ENCODE measurements around the gene CERS6. TPM values are rescaled to one million over a fixed set of nuclear protein-coding genes. Genes with fewer than 3 reads are reported as not detected.
A peak's percentile ranks its signal among the peaks of the same experiment; 100 is the strongest.

Gene CERS6
- total and polyA plus RNA-seq, 4 donors: 4.3 to 25.8 (median 13.6) TPM

GRCh38 chr2:168432565-168433186 is 23.4 kb upstream of the CERS6 start:
- Histone ChIP-seq H3K4me1 (ENCODE audit: control insufficient read depth in 5 of 5, insufficient read depth in 5 of 5, low read length in 5 of 5) (peaks cover 0 to 5% (median 2%) of the 10 kb centered on the region in 5 donors), H3K36me3 (ENCODE audit: control insufficient read depth in 4 of 4, insufficient read depth in 4 of 4, low read length in 4 of 4) (no peaks in the 10 kb centered on the region), H3K9ac (ENCODE audit: insufficient read depth in 1 of 2, low read length in 2 of 2) (no peak overlapping the region), H3K27me3 (ENCODE audit: control insufficient read depth in 3 of 3, insufficient read depth in 3 of 3, low read length in 2 of 3) (no peaks in the 10 kb centered on the region), H3K9me3 (ENCODE audit: control insufficient read depth in 4 of 4, insufficient read depth in 3 of 4, low read length in 3 of 4) (no peaks in the 10 kb centered on the region), H3K4me3 (no peak overlapping the region), H3K27ac (ENCODE audit: low read depth in 1 of 2, low read length in 1 of 2) (no peak overlapping the region)
- ATAC-seq (ENCODE audit: insufficient read depth, low FRiP score) (no peak), DNase-seq (no peak)
- 57 to 64% methylated on average over 3 of the region's 3 CpGs for WGBS, 2 donors
- no peak for TF ChIP-seq CTCF (IDR thresholded peaks at IDR 0.05; ENCODE audit: control extremely low read depth, extremely low read depth)

- no peaks in the 10 kb centered on the region for H3K27me3 ChIP-seq (ENCODE audit: control insufficient read depth in 3 of 3, insufficient read depth in 3 of 3, low read length in 2 of 3)
- no peak overlapping the region for H3K27ac ChIP-seq (ENCODE audit: low read depth in 1 of 2, low read length in 1 of 2)
- WGBS, 2 donors: 67 to 84% methylated on average over 2 of the region's 2 CpGs
- DNase-seq (no peak), ATAC-seq (ENCODE audit: insufficient read depth, low FRiP score) (no peak)
- no peaks in the 10 kb centered on the region for H3K9me3 ChIP-seq (ENCODE audit: control insufficient read depth in 4 of 4, insufficient read depth in 3 of 4, low read length in 3 of 4)
- H3K4me3 ChIP-seq: no peak overlapping the region
- no peaks in the 10 kb centered on the region for H3K36me3 ChIP-seq (ENCODE audit: control insufficient read depth in 4 of 4, insufficient read depth in 4 of 4, low read length in 4 of 4)
- TF ChIP-seq CTCF (IDR thresholded peaks at IDR 0.05; ENCODE audit: control extremely low read depth, extremely low read depth): no peak
- peaks cover 0 to 5% (median 2%) of the 10 kb centered on the region in 5 donors for H3K4me1 ChIP-seq (ENCODE audit: control insufficient read depth in 5 of 5, insufficient read depth in 5 of 5, low read length in 5 of 5)
- no peak overlapping the region for H3K9ac ChIP-seq (ENCODE audit: insufficient read depth in 1 of 2, low read length in 2 of 2)
Measured at GRCh38 chr2:168433527-168433926, 22.5 kb upstream of the CERS6 start.

GRCh38 chr2:168434146-168434545 is 21.9 kb upstream of the CERS6 start:
- Histone ChIP-seq H3K27me3 (ENCODE audit: control insufficient read depth in 3 of 3, insufficient read depth in 3 of 3, low read length in 2 of 3) (no peaks in the 10 kb centered on the region), H3K4me3 (no peak overlapping the region), H3K9ac (ENCODE audit: insufficient read depth in 1 of 2, low read length in 2 of 2) (no peak overlapping the region), H3K9me3 (ENCODE audit: control insufficient read depth in 4 of 4, insufficient read depth in 3 of 4, low read length in 3 of 4) (no peaks in the 10 kb centered on the region), H3K27ac (ENCODE audit: low read depth in 1 of 2, low read length in 1 of 2) (no peak overlapping the region), H3K36me3 (ENCODE audit: control insufficient read depth in 4 of 4, insufficient read depth in 4 of 4, low read length in 4 of 4) (no peaks in the 10 kb centered on the region), H3K4me1 (ENCODE audit: control insufficient read depth in 5 of 5, insufficient read depth in 5 of 5, low read length in 5 of 5) (peaks cover 0 to 5% (median 2%) of the 10 kb centered on the region in 5 donors)
- DNase-seq (peak; percentile 28 to 36 (median 34)), ATAC-seq (ENCODE audit: insufficient read depth, low FRiP score) (no peak)
- WGBS, 2 donors: 77 to 83% methylated on average over 2 of the region's 2 CpGs
- no peak for TF ChIP-seq CTCF (IDR thresholded peaks at IDR 0.05; ENCODE audit: control extremely low read depth, extremely low read depth)

GRCh38 chr2:168436840-168437239 is 19.2 kb upstream of the CERS6 start:
- ATAC-seq (ENCODE audit: insufficient read depth, low FRiP score) (no peak), DNase-seq (no peak)
- Histone ChIP-seq H3K9me3 (ENCODE audit: control insufficient read depth in 4 of 4, insufficient read depth in 3 of 4, low read length in 3 of 4) (no peaks in the 10 kb centered on the region), H3K9ac (ENCODE audit: insufficient read depth in 1 of 2, low read length in 2 of 2) (no peak overlapping the region), H3K4me1 (ENCODE audit: control insufficient read depth in 5 of 5, insufficient read depth in 5 of 5, low read length in 5 of 5) (peaks cover 0 to 5% (median 3%) of the 10 kb centered on the region in 5 donors), H3K36me3 (ENCODE audit: control insufficient read depth in 4 of 4, insufficient read depth in 4 of 4, low read length in 4 of 4) (no peaks in the 10 kb centered on the region), H3K27me3 (ENCODE audit: control insufficient read depth in 3 of 3, insufficient read depth in 3 of 3, low read length in 2 of 3) (no peaks in the 10 kb centered on the region), H3K27ac (ENCODE audit: low read depth in 1 of 2, low read length in 1 of 2) (no peak overlapping the region), H3K4me3 (no peak overlapping the region)
- TF ChIP-seq CTCF (IDR thresholded peaks at IDR 0.05; ENCODE audit: control extremely low read depth, extremely low read depth): no peak

All from lung (tissue), 12 donors.